ENCODE measurements around the gene GCNT4.

GRCh38 chr5:75047356-75047755 is 5.0 kb downstream of the GCNT4 start:
- TF ChIP-seq CTCF (IDR thresholded peaks at IDR 0.05; ENCODE audit: insufficient read depth, low read depth, low read length) (no peak), EZH2 (IDR thresholded peaks at IDR 0.05; ENCODE audit: insufficient read depth, low read length) (no peak)

All from astrocyte (in vitro differentiated cells and primary cell).